ENCODE measurements around the gene SLC22A7. TPM values are rescaled to one million over a fixed set of nuclear protein-coding genes. Genes with fewer than 3 reads are reported as not detected.

The SLC22A7 gene
- total RNA-seq, 2 experiments from 2014 or later: not detected

DNA sequence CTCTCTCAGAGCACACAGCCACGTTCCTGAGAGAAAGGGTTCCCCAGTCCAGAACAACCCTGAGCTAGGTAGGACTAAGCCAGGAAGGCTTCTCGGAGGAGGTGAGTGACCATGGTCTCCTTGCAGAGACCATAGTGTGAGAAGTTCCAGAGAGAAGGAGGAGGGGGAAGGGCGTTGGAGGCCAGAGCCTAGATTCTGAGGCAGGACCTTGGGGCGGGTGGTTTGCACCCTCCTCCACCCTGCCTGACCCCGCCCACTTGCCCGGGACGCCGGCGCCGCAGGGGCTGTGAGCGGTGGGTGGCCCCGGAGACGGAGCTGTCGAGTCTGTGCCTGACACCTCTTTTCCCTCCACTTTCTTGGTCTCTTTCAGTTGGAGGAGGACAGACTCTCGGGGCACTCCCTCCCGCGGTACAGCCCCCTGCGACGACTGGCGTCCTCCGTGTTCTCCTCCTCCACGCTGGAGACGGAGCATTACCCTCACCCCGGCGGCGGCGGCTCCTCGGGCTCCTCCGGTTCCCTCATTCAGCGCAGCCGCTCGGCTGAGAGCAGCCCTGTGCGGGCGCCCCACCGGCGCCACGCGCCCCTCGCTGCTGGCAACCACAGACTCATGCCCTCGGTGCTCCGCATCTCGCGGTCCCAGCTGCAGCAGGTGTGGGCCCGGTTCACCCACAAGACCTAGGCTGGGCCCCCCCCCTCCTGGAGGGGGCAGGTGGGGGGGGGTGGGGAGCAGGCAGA, 28.6 kb upstream of the SLC22A7 start:
- CTCF ChIA-PET: interaction anchor here (0.6 to 3.7 kb wide), 5 partner anchors 7 to 237 kb away, joined by 3 to 9 read pairs (median 4); partner anchors contain the start of genes DNPH1 and TJAP1
- no peaks in the 10 kb centered on the region for H3K36me3 Mint-ChIP-seq (ENCODE audit: low read depth)
- H3K4me3 Mint-ChIP-seq: peak overlapping the region; percentile 54
- peaks cover 5% of the 10 kb centered on the region for H3K4me1 Mint-ChIP-seq
- POLR2A ChIA-PET: interaction anchor here (0.6 kb wide), 1 partner anchor 110 kb away, joined by 4 read pairs; no protein-coding TSS in a partner anchor
- peak; percentile 31 for DNase-seq
- no peak overlapping the region for H3K27ac Mint-ChIP-seq
- no peaks in the 10 kb centered on the region for H3K9me3 Mint-ChIP-seq
- H3K27me3 Mint-ChIP-seq: peaks cover 45% of the 10 kb centered on the region

DNA sequence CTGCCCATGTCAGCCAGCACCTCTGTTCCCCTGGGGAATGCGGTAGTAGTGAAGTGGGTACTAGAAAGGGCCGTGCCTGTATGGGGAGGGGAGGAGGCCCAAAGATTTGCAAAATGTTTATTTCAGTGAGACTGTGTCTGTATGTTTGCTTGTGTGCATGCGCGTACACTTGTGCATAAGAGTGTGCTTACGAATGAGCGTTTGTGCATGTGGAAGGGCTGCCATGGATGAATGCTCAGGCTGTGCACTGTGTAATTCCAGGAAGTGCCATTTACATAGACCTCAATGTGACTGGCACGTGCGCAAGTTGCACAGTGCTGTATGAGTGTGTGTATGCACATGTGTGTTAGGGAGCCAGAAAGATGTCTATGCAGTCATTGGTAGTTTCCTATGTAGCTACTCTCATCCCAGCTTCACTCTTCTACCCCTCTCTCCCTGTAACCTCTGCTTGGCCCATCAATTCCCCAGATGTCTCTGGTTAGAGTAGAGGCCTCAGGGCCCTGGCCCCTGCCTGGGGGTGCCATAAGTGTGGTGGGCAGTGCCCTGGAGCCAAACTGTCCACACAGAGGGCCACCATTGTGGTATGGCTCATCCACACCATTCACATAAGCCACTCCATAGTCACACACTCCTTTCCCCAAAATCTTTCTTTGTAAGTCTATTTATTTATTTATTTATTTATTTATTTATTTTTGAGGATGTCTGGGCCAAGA, 26.8 kb upstream of the SLC22A7 start:
- H3K9me3 Mint-ChIP-seq: no peaks in the 10 kb centered on the region
- POLR2A ChIA-PET: no interaction called here
- H3K4me1 Mint-ChIP-seq: peaks cover 11% of the 10 kb centered on the region
- no peak overlapping the region for H3K4me3 Mint-ChIP-seq
- no peak for DNase-seq
- H3K27ac Mint-ChIP-seq: no peak overlapping the region
- peaks cover 59% of the 10 kb centered on the region for H3K27me3 Mint-ChIP-seq
- CTCF ChIA-PET: interaction anchor here (3.7 kb wide), 1 partner anchor 42 kb away, joined by 9 read pairs; the partner anchor contains the start of gene DNPH1
- no peaks in the 10 kb centered on the region for H3K36me3 Mint-ChIP-seq (ENCODE audit: low read depth)

DNA sequence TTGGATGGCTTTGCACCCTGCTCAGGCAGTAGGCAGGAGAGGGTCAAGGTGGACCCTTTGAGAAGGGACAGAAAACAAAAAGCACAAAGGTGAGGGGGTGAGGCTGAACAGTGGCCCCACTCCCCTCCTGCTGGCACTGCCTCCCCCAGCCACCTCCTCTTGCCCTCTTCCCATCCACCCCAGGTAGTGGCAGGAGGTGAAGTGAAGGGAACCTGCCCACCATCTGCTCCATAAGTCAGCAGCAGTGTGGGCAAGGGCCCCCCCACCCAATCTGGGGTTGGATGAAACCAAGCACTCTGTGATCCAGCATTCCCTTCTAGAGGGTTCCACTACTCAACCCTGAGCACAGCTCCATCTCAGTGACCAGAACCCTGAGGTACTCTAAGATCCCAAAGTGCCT, 26.1 kb upstream of the SLC22A7 start:
- H3K4me1 Mint-ChIP-seq: peaks cover 15% of the 10 kb centered on the region
- peaks cover 64% of the 10 kb centered on the region for H3K27me3 Mint-ChIP-seq
- ChIA-PET CTCF (interaction anchor here (0.9 to 1.3 kb wide), 4 partner anchors 8 to 25 kb away, joined by 3 read pairs; no protein-coding TSS in a partner anchor), POLR2A (no interaction called here)
- H3K27ac Mint-ChIP-seq: no peak overlapping the region
- H3K4me3 Mint-ChIP-seq: no peak overlapping the region
- H3K36me3 Mint-ChIP-seq (ENCODE audit: low read depth): no peaks in the 10 kb centered on the region
- DNase-seq: no peak
- H3K9me3 Mint-ChIP-seq: no peaks in the 10 kb centered on the region

DNA sequence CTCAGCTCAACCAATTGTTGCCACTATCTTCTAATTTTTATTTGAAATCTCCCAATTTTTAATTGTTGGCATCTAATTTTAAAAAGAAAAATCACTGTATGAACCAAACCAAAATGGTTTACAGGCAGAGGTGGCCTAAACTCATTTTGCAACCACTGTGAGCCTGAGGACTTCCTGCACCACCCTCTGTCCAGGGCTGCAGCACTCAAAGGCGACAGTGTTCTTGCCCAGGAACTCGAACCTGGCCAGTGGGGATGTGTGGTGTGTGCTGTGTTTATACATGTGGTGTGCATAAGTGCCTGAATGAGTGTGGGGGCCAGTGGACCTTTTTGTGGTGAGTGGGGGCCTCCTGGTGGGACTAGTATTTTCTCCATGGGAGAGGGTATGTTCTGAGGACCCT, 24.4 kb upstream of the SLC22A7 start:
- Mint-ChIP-seq H3K4me3 (no peak overlapping the region), H3K9me3 (no peaks in the 10 kb centered on the region), H3K36me3 (ENCODE audit: low read depth) (no peaks in the 10 kb centered on the region), H3K4me1 (peaks cover 18% of the 10 kb centered on the region), H3K27ac (no peak overlapping the region), H3K27me3 (peaks cover 69% of the 10 kb centered on the region)
- ChIA-PET CTCF (no interaction called here), POLR2A (no interaction called here)
- no peak for DNase-seq

DNA sequence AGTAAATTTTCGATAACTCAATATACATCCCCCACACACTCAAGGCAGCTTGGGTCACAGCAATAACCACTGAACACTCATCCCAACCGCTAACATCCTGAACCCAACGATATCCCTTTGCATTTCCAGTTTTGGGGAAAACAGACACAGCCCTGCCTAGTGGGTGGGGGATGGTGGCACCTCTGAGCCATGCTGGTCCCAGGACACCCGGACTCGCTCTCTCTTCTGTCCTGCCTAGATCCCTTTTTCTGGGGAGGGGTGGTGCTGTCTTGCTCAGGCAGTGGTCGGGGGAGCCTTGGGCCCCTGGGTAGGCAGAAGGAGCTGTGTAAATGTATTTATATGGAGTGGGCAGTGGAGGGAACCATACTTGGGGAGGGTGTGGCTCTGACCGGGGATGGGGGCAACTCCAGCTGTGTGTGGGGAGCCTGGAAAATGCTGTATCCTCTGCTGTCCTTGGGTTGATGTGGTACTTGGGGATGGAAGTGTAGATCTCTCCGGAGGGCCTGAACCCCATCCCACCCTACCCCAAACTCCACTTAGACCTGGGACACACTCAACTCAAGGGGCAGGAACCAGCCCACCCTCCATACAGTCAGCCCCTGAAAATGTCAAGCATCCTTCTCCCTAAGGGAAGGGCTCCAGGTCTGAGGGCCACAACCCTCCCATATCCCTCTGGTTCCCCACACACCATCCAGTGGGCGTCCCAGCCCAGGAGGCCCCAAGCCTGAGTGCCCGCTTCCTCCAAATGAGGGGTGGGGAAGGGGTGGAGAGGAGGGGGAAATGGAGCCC, 23.7 kb upstream of the SLC22A7 start:
- peaks cover 13% of the 10 kb centered on the region for H3K4me1 Mint-ChIP-seq
- CTCF ChIA-PET: no interaction called here
- no peaks in the 10 kb centered on the region for H3K36me3 Mint-ChIP-seq (ENCODE audit: low read depth)
- no peak overlapping the region for H3K27ac Mint-ChIP-seq
- no peaks in the 10 kb centered on the region for H3K9me3 Mint-ChIP-seq
- peak overlapping the region; percentile 50 for H3K4me3 Mint-ChIP-seq
- peaks cover 64% of the 10 kb centered on the region for H3K27me3 Mint-ChIP-seq
- no peak for DNase-seq
- POLR2A ChIA-PET: no interaction called here

DNA sequence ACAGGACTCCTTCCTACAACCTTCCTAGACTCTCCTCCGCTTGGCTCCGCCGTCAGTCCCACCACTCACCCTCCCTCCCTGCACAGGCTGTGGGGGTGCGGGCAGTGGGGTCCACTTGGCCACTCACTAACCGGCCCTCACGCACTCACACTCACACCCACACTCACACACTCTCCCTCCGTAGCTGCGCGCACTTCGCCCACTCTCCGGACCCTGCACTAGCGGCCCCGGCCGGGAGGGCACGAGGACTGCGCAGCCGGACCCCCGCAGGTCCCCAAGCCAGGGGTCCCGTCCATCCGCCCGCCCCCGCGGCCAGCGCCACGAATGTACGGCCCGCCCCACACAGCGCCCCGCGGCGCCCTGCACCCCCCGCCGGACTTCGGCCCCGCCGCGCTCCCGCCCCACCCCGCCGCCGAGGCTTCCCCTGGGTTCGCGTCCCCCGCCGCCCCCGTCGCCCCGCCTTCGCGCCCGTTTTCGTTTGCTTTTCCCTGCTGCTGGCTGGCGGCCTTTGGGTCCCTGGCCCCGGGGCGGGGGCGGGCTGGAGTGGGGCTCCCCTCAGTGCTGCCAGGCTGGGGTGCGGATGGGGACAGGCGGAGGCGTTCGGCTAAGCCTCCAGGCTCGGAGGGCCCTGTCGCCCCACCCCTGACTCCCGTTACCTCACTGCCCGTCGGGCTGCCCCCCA, 23.0 kb upstream of the SLC22A7 start:
- CTCF ChIA-PET: interaction anchor here (0.9 kb wide), 1 partner anchor 23 kb away, joined by 3 read pairs; the partner anchor contains the start of gene SLC22A7
- POLR2A ChIA-PET: no interaction called here
- DNase-seq: peak; percentile 23
- H3K9me3 Mint-ChIP-seq: no peaks in the 10 kb centered on the region
- H3K27me3 Mint-ChIP-seq: peaks cover 65% of the 10 kb centered on the region
- H3K27ac Mint-ChIP-seq: no peak overlapping the region
- peaks cover 13% of the 10 kb centered on the region for H3K4me1 Mint-ChIP-seq
- no peaks in the 10 kb centered on the region for H3K36me3 Mint-ChIP-seq (ENCODE audit: low read depth)
- peak overlapping the region; percentile 50 for H3K4me3 Mint-ChIP-seq

DNA sequence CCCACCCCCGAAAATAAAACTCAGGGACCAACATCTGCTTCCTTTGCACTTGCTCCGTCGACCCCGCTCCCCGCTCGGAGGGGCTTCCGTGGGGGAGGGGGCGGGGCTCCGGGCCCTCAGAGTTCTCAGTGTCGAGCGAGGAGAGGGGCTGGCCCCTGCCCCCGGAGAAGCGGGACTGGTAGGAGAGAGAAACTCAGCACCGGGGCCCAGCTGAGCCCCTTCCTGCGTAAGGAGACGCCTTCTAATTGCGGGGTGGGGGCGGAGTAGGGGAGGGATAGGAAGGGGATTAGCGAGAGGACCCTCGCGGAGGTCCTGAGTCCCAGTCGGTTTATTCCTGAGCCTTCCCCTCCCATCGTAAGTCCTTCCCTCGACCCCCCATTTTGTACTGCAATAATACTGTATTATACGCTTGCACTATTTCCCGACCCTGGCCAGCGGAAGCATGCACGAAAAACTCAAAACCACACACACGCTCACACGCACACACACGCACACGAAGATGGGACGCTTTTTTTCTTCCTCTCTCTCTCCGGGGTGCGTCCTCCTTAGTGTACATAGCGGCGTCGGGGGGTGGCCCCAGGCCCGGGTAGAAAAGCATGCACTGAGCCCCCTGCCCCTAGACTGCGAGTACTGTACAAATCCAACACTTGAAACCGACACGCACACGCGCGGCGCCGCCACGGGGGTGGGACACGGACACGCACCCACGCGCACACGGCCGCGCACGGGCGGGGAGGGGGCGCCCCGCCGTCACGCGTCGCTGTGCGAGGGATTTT, 22.1 kb upstream of the SLC22A7 start:
- Mint-ChIP-seq H3K27me3 (peaks cover 66% of the 10 kb centered on the region), H3K4me1 (peaks cover 13% of the 10 kb centered on the region), H3K36me3 (ENCODE audit: low read depth) (no peaks in the 10 kb centered on the region), H3K27ac (peak overlapping the region; percentile 61), H3K9me3 (no peaks in the 10 kb centered on the region), H3K4me3 (peak overlapping the region; percentile 50)
- POLR2A ChIA-PET: no interaction called here
- CTCF ChIA-PET: interaction anchor here (0.9 to 1.3 kb wide), 2 partner anchors 8 to 22 kb away, joined by 3 to 4 read pairs; partner anchors contain the start of gene SLC22A7
- peak; percentile 60 for DNase-seq

DNA sequence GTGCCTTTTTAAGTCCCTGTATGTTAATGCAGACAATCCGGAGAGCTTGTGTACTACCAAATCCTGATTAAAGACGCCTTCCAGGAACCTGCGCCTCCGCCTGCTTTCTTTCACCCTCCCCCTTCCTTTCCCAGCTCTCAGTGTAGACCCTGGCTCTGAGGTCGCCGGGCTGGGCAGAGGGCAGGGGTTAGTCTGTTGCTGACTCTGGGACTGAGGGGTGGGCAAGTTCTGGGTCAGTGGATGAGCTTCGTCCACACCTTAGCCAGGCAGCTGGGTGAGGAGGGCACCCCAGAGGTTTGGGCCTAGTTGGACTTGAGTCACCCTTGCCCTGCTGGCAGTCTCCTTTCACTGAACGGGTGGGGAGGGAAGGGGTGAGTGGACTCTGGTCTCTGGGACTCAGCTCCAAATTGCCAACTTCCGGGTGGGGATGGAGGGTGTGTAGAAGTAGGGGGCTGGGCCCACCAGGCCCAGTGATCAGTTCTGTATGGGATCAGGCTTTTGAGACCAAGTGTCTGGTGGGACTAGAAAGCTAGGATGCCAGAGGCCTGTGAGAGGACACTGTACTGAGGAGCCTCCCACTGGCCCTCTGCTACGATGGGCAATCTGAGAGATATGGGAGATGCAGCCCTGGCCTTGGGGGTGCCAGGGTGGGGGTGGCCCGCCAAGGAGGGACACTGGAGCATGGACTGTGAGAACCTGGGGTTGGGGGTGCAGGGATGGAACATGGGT, 21.3 kb upstream of the SLC22A7 start:
- Mint-ChIP-seq H3K27me3 (peaks cover 67% of the 10 kb centered on the region), H3K36me3 (ENCODE audit: low read depth) (no peaks in the 10 kb centered on the region)
- CTCF ChIA-PET: interaction anchor here (1.3 kb wide), 1 partner anchor 8 kb away, joined by 4 read pairs; no protein-coding TSS in a partner anchor

DNA sequence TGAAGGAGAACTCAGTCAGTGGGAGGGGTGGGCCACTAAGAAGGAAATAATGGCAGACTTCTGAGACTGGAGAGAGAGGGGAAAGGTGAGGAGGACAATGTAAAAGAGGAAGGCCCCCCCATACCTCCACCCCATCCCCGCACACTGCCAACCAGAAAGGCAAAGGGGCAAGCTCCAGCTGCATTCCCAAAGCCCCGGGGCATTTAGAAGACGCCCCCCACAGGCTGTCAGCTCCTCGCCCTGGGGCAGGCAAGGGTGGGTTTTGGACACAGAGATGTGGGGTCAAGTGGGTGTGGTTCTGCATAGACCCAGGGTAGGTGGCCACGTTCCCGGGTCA, 20.8 kb upstream of the SLC22A7 start:
- Mint-ChIP-seq H3K4me3 (peak overlapping the region; percentile 12), H3K9me3 (no peaks in the 10 kb centered on the region), H3K4me1 (peaks cover 13% of the 10 kb centered on the region), H3K27ac (peak overlapping the region; percentile 52), H3K27me3 (peaks cover 67% of the 10 kb centered on the region), H3K36me3 (ENCODE audit: low read depth) (no peaks in the 10 kb centered on the region)
- ChIA-PET POLR2A (no interaction called here), CTCF (interaction anchor here (1.3 to 1.6 kb wide), 2 partner anchors 9 to 31 kb away, joined by 4 to 5 read pairs; partner anchors contain the start of gene CRIP3)
- DNase-seq: no peak

More for the DNA sequence above, 21.3 kb upstream of the SLC22A7 start:
- peak overlapping the region; percentile 12 for H3K4me3 Mint-ChIP-seq
- POLR2A ChIA-PET: no interaction called here
- peaks cover 13% of the 10 kb centered on the region for H3K4me1 Mint-ChIP-seq
- no peaks in the 10 kb centered on the region for H3K9me3 Mint-ChIP-seq
- H3K27ac Mint-ChIP-seq: peak overlapping the region; percentile 52
- no peak for DNase-seq

DNA sequence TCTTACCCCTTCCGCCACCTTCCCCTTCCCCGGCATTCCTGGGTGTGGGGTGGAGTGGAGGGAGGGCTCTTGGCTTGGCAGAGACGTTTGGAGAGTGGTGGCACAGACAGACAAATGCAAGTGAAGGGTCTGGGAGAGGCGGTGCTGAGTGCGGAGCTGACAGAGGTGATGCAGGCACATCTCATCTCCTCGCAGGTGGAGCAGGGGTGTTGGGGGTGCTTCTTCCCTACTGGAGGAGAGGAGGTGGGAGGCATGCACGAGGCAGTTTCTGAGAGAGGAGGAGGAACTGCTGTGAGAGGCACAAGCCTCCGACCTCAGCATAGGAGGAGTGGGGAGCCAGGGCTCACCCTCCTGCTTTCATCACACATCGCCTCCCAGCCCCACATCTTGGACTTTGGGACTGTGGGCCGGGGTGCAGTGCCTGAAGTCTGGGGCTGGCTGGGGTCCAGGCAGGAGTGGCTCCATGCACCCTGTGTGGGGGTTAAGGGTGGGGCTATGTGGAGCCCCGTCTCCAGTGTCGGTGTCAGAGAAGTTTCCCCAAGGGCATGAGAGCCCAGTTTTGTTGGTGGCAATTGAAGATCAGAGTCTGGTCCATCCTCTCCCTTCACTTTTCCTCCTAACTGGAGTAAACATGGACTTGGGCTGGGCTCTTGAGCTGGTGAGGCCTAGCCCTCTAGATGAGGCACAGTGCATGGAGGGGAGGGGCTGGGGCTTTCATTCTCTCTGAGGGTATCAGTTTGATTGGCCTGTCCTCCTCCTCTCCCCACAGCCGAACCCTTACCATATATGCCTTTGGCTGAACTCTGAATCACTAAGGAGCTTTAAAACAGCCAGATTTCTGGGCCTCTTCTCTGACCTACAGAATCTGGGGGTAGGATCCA, 20.2 kb upstream of the SLC22A7 start:
- H3K4me1 Mint-ChIP-seq: peaks cover 13% of the 10 kb centered on the region
- no peak overlapping the region for H3K4me3 Mint-ChIP-seq
- ChIA-PET POLR2A (no interaction called here), CTCF (interaction anchor here (1.6 kb wide), 1 partner anchor 31 kb away, joined by 5 read pairs; the partner anchor contains the start of gene CRIP3)
- peak overlapping the region; percentile 26 for H3K27ac Mint-ChIP-seq
- no peak for DNase-seq
- H3K27me3 Mint-ChIP-seq: peaks cover 64% of the 10 kb centered on the region
- H3K9me3 Mint-ChIP-seq: no peaks in the 10 kb centered on the region
- H3K36me3 Mint-ChIP-seq (ENCODE audit: low read depth): no peaks in the 10 kb centered on the region

Measured in activated CD4-positive, alpha-beta T cell treated with anti-CD3 and anti-CD28 coated beads, Interleukin-2, amount 10 ng/mL, durations not matched to agents 7 days and 5 days (primary cell).